ENCODE data around the gene INSR.

GRCh38 chr19:7294558-7295212 lies 471 bp upstream of the INSR start:
- TF ChIP-seq CTCF (IDR thresholded peaks at IDR 0.05) = peak; percentile 18 to 69 (median 55)
- no peak for TF ChIP-seq POLR2A (IDR thresholded peaks at IDR 0.05)

All from thyroid gland (tissue), 4 donors.